GM23338 (cell line): Measurements from ENCODE around the gene FAM32A.

ENCODE experiments used
- EZH2phosphoT487 ChIP-seq: fragments of 200-600 bp; sonication (generic); IDR thresholded peaks from one replicate; pipeline ENCODE4 v1.8.1; 2018; ENCODE audit warnings: antibody characterized with exemption; ENCODE audit not compliant: unreplicated experiment
- POLR2AphosphoS5 ChIP-seq: IDR thresholded peaks from 2 replicates; pipeline ENCODE4 v1.6.1; 2016; ENCODE audit warnings: antibody characterized with exemption, low read depth
- TF ChIP-seq, protein P1 (sequence below), 2 experiments: fragments of 200-600 bp in 1 of 2; sonication (generic) in 1 of 2; conservative IDR thresholded peaks; 2 replicates each; pipeline versions ENCODE4 v1.5.1 to v1.6.1; 2016 to 2017; ENCODE audit warnings: antibody characterized with exemption in 2 of 2, low read depth in 2 of 2, mild to moderate bottlenecking in 2 of 2, moderate library complexity in 1 of 2

DNA sequence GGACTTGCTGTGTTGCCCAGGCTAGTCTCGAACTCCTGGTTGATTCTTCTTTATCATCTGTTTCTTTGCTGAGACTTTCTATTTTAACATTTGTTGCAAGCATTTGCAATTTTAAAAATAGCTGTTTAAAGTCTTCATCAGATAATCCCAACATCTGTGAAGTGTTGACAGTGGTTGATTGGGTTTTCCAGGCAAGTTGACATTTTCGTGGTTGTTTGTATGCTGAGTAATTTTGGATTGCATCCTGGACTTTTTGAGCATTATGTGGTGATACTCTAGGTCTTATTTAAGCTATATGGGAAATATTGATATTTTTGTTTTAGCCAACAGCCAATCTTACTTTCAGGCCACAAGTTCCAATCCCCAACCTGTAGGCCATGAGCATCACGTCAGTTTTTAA is 37.6 kb downstream of the FAM32A start:
- TF ChIP-seq EZH2phosphoT487 (no peak), POLR2AphosphoS5 (no peak)
- TF ChIP-seq, protein P1, sequence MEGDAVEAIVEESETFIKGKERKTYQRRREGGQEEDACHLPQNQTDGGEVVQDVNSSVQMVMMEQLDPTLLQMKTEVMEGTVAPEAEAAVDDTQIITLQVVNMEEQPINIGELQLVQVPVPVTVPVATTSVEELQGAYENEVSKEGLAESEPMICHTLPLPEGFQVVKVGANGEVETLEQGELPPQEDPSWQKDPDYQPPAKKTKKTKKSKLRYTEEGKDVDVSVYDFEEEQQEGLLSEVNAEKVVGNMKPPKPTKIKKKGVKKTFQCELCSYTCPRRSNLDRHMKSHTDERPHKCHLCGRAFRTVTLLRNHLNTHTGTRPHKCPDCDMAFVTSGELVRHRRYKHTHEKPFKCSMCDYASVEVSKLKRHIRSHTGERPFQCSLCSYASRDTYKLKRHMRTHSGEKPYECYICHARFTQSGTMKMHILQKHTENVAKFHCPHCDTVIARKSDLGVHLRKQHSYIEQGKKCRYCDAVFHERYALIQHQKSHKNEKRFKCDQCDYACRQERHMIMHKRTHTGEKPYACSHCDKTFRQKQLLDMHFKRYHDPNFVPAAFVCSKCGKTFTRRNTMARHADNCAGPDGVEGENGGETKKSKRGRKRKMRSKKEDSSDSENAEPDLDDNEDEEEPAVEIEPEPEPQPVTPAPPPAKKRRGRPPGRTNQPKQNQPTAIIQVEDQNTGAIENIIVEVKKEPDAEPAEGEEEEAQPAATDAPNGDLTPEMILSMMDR (conservative IDR thresholded peaks at IDR 0.05; ENCODE audit: low read depth in 2 of 2): no peak
